GM19438 (cell line): ENCODE results near the gene ATP8B3.

Source experiments
- ATAC-seq: cut with Tn5 transposase; IDR thresholded peaks from one replicate; pipeline ENCODE4 v1.9.1; 2021; ENCODE audit warnings: low read depth; ENCODE audit not compliant: unreplicated experiment

ATP8B3 gene

GRCh38 chr19:1851654-1852580 lies 39.8 kb upstream of the ATP8B3 start:
- ATAC-seq: no peak

DNA sequence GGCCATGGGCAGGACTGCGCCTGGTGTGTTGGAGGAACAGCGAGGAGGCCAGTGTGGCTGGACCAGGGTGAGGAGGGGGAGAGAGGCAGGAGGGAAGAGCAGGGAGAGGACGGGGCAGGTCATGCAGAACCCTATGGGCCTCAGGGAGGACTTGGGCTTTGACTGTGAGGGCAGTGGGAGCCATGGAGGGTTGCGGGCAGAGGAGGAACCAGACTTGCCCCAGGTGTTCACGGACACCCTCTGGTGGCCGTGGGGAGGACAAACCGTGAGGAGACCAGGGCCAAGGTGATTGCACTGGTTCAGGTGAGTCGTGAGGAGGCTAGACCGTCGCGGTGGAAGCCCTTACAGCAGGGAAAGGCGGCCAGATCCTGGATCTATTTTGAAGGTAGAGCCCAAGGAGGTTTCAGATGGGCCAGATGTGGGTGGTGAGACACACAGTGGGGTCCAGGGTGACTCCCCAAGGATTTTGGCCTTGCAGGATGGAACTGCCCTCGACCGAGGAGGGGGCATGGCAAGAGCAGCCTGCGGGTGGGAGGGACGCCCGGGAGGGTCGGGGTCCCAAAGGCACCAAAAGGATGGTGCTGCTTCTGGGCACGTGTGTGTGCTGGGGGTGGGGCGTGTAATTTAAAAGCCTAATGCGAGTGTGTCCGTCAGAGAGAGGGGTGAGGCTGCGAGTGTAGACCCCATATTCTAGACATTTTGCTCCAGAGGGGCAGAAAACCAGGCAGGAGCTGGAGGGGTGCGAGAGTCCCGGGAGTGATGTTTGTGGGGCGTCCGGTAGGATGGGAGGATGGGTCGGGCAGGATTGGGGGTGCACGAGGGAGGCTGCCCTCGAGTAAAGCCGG lies 39.0 kb upstream of the ATP8B3 start:
- ATAC-seq: no peak

DNA sequence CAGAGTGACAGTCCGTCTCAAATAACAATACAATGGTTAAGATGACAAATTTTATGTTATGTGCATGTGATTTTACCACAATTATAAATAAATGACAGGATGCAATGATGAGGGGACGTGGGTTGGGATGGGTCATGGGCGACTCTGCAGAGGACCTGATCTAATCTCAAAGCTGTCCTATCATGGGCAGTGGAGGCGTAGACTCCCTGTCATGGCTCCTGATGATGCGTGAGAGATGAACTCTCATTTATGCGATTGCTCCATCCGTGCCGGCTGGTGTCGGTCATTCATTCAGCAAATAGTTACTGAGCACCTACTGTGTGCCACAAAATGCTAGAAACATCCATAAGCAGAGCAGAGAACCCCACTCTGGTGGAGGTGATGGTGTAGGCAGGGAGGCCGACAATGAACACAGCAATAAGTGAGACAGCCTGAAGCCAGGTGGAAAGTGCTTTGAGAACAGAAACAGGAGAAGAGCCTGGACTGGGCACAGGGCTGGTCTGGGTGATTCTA lies 37.9 kb upstream of the ATP8B3 start:
- no peak for ATAC-seq

- no peak for ATAC-seq
Observed at GRCh38 chr19:1849132-1849474, 37.0 kb upstream of the ATP8B3 start.

DNA sequence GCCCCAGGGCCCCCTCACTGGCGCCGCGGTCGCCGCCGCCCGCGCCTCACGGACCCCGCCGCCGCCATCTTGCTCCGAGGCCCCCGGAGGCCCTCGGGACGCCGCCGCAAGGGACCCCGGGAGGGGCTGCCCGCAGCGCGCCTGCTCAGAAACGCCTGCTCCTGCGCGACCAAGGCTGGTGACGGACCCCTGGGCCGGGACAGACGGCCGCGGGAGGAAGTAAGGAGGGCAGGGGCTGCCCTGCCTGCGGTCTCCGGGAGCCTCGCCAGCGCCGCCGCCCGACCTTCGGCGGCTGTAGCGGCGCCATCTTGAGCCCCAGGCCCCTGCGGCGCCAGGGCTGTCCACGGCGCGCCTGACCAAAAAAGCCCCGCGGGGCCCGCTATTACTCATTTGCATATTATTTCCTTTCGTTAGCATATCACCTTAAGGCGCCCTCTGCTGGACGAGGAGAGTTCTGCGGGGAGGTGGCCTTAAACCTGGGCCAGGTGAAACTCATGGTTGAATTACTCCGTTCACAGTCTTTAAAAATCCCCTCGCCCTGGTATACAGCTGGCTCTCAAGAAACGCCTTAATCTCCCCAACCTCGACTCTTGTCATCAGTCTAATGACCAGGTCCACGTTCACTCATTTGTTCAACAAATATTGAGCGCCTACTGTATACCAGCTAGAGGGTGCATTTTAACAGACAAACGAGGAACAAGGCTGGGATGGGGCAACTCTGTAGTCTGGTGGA lies 36.5 kb upstream of the ATP8B3 start, which contains the start of gene REXO1:
Gene REXO1 (minus strand): TSS at position 85 of the 733 bp plus-strand sequence. CDS start 125 bp downstream, outside the sequence.
- ATAC-seq: peak; percentile 57

DNA sequence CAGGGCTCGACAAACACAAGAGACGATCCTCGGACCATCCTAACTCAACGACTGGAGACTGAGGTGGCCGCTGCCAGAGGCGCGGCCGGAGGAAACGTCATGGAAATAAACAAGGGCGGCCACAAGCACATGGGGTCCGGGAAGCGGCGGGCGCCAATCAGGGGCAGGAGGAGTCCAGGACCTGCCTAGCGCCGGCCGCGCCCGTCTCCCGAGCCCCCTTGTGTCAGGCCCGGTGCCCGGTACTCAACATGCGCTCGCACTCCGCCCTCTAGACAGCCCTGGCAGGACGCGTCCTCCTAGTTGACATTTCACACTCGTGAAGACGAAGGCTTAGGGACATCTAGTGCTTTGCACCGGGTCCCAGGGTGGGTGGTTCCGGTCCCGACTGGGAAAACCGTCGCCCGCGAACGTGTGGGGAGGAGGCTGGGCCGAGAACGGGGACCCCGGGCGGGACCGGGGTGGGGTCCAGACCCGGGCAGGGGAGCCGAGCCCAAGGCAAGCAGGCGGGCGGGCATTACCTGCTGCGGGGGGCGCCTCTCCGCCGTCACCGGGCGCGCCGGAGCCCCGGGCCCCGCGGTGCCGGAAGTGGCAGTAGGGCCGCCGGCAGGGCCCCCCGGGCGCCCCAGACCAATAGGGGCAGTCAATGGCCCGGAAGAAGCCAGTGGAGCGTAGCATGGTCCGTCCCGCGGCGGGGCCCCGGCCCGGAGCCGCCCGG lies 35.8 kb upstream of the ATP8B3 start:
- ATAC-seq: peak; percentile 26

- ATAC-seq: no peak
Observed at GRCh38 chr19:1847348-1847683, 35.2 kb upstream of the ATP8B3 start.

DNA sequence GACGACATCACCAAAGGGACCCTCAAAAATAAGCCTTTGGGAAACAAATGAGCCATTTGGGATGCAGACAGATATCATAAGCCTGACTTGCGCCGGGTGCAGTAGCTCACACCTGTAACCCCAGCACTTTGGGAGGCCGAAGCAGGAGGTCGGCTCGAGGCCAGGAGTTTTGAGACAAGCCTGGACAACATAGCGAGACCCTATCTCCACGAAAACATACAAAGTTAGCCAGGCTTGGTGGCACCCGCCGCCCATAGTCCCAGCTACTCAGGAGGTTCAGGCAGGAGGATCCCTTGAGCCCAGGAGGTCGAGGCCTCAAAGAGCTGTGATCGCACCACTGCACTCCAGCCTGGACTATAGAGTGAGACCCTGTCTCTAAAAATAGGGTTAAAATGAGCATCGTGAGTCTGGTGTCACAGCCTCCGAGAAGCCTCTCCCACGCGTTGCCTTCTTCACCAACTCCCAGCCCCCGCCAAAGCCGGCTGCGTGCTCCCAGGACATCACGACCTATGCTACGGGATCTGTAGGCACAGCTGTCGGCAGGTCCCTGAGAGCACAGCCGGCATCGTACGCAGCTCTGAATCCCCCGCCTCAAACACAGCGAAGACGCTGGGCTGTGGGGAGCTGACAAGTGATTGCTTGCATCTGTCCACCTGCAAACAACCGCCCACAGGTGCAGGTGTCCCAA lies 34.6 kb upstream of the ATP8B3 start:
- no peak for ATAC-seq

GRCh38 chr19:1845642-1846041 lies 33.6 kb upstream of the ATP8B3 start:
- ATAC-seq: no peak

DNA sequence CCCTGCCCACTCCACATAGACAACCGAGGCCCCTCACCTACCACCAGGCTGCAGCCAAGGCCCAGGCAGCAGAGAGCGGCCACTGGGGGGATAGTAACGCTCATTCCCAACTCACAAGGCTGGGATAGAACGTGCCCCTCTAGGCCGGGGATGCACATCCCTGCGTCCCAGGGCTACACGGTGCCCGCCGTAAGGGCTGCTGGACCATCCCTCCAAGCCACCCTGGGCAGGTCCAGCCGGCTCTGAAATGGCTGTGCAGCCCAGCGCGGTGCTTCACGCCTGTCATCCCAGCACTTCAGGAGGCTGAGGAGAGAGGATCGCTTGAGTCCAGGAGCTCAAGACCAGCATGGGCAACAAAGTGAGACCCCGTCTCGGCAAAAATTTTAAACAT lies 33.0 kb upstream of the ATP8B3 start:
- no peak for ATAC-seq

- no peak for ATAC-seq
Observed at GRCh38 chr19:1844513-1845124, 32.5 kb upstream of the ATP8B3 start.

DNA sequence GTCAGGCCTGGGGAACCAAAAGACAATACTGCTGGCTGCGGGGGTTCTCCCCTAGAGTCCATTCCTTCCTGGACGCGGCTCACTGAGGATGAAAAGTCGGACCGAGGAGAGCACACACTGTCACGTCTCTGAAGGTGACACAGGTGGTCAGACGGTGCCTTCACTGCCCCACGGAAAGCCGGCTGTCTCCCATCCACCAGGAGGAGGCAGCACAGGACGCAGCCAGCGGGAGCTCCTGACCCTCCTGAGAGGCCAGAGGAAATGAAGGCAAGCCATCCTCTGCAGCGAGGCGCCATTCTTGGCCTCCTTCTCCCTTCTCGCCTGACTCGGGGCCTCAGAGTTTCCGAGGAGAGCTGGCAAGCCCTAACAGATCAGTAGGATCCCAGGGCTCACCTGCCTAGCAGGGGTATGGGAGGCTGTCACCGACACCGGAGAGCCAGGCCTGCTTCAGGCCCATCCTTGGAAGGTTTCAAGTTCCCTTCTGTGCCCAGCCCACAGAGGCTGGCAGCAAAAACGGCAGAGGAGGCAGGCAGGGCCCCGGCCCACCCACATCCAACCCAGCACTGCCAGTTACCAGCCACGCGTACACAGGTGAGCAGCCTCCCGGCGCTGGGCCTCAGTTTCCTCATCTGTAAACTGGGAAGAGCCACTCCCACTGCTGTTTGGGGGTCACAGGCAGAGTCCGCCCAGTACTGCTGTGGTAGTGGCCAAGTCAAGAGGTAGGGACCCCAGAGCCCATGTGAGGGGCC lies 31.7 kb upstream of the ATP8B3 start:
- ATAC-seq: no peak

GRCh38 chr19:1843116-1843515 lies 31.0 kb upstream of the ATP8B3 start:
- no peak for ATAC-seq

- ATAC-seq: no peak
Observed at GRCh38 chr19:1841209-1841924, 29.3 kb upstream of the ATP8B3 start.

DNA sequence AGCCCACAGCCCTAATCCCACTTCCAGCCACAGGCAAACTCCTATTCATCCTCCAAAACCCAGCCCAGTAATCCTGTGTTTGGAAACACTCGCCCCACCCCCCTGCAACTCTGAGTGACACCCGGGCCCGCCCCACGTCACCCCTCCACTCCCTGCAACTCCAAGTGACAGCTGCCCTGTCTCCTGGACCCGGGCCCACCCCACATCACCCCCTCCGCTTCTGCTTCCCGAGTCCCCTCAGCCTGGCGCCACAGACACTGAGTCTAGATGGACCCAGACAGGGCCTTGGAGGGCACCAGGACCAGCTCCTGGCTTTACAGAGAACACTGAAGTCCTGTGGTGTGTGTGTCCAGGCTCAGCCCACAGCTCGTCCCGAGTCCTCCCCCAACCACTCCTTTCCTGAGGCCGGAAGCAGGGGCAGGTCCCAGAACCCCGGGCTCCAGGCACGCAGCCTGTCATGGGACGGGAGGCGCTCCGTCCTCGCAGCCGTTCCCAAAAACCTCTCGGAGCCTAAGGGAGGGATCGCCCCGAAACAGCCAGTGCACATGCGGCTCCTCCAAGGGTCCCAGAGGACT lies 28.6 kb upstream of the ATP8B3 start:
- no peak for ATAC-seq

- no peak for ATAC-seq
Observed at GRCh38 chr19:1839658-1840540, 27.8 kb upstream of the ATP8B3 start.
